ENCODE results near the gene SCFD1.

DNA sequence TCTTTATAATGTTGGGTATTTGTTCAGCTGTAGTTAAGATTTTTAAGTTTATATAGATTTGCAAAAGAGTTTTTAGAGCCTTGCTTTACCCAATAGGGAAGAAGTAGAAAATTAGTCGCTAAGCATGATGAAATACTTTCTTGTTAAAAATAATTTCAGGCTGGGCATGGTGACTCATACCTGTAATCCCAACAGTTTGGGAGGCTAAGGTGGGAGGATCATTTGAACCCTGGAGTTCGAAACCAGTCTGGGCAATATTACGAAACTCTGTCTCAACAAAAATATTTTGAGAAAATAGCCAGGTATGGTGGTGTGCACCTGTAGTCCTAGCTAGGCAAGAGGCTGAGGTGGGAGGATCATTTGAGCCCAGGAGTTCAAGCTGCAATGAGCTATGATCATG is 18.7 kb upstream of the SCFD1 start:
- TF ChIP-seq EP300 (IDR thresholded peaks at IDR 0.05) (no peak), CTCF (IDR thresholded peaks at IDR 0.05) (no peak), POLR2A (IDR thresholded peaks at IDR 0.05) (no peak)

All from gastroesophageal sphincter (tissue), 3 donors.